ENCODE results near the gene TMEM82. TPM values are rescaled to one million over a fixed set of nuclear protein-coding genes. Genes with fewer than 3 reads are reported as not detected.

TMEM82 gene
- total and polyA plus RNA-seq, 2 of the 13 experiments (the other 11 are each of a cell fraction or from before 2014, with no cell fraction given), result 0.24 to 0.97 TPM

DNA sequence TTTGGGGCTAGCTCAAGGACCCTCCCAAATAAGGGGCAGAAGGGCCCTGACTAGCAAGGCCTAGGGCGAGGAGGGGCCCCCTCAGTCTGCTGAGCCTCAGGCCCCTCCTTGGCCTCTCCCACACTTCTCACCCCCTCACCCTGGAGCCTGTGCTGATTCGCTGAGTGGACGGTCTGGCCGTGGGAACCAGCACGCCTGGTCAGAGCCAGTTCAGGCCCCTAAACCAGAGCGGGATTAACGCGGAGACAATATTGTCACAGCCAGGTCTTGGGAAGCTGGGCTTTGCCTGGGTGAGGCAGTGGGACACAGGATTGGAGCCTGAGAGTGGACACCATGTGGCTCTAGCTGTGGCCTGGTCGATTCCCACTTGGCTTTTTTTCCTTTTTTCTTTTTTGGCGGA is 11.5 kb downstream of the TMEM82 start:
- H3K4me2 ChIP-seq (ENCODE audit: low read depth, low read length), result no peak overlapping the region
- ATAC-seq (no peak), FAIRE-seq (no peak), DNase-seq (ENCODE audit: low spot score) (no peak)
- H3K9me3 ChIP-seq (ENCODE audit: low read length), result no peaks in the 10 kb centered on the region
- WGBS (ENCODE audit: low lambda C conversion rate), result 61% methylated on average over 4 of the region's 10 CpGs
- peaks cover 1 to 37% of the 10 kb centered on the region in 2 experiments for H3K27me3 ChIP-seq (ENCODE audit: control insufficient read depth in 1 of 2, insufficient read depth in 2 of 2, low read length in 2 of 2)
- H4K20me1 ChIP-seq (ENCODE audit: insufficient read depth, low read length), result no peaks in the 10 kb centered on the region
- no TSS peak for BruUV-seq (replicated peaks)
- TF ChIP-seq ZNF281 (CRISPR knock-in tag; IDR thresholded peaks at IDR 0.05; ENCODE audit: borderline replicate concordance), result no peak
- TF ChIP-seq, protein P1, sequence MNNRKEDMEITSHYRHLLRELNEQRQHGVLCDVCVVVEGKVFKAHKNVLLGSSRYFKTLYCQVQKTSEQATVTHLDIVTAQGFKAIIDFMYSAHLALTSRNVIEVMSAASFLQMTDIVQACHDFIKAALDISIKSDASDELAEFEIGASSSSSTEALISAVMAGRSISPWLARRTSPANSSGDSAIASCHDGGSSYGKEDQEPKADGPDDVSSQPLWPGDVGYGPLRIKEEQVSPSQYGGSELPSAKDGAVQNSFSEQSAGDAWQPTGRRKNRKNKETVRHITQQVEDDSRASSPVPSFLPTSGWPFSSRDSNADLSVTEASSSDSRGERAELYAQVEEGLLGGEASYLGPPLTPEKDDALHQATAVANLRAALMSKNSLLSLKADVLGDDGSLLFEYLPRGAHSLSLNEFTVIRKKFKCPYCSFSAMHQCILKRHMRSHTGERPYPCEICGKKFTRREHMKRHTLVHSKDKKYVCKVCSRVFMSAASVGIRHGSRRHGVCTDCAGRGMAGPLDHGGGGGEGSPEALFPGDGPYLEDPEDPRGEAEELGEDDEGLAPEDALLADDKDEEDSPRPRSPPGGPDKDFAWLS (CRISPR knock-in tag; IDR thresholded peaks at IDR 0.05; ENCODE audit: borderline replicate concordance), result no peak
- H3K27ac ChIP-seq (ENCODE audit: extremely low read length, insufficient read depth, low read length), result no peak overlapping the region
- H3K36me3 ChIP-seq (replicated peaks in 1 of 2; ENCODE audit: control insufficient read depth in 1 of 2, insufficient read depth in 2 of 2, low read length in 2 of 2), result no peaks in the 10 kb centered on the region
- H3K79me2 ChIP-seq (ENCODE audit: insufficient read depth, low read length), result no peaks in the 10 kb centered on the region
- H3K9ac ChIP-seq (ENCODE audit: insufficient read depth, low read depth, low read length), result no peak overlapping the region
- ChIA-PET POLR2A (no interaction called here), CTCF (ENCODE audit: low intra/inter-chr PET ratio, low total read pairs) (no interaction called here)
- in situ Hi-C loops (cut with HindIII; ENCODE audit: extremely low pct_ligation_motif_present, low pct_unique_long_range_greater_than_20kb) (no loop called here), intact Hi-C loops (cut with micrococcal nuclease; ENCODE audit: unreplicated experiment) (no loop called here)
- no peak overlapping the region for H2AFZ ChIP-seq (ENCODE audit: low read length)
- H3K4me3 ChIP-seq (replicated peaks in 1 of 3; ENCODE audit: insufficient read depth in 1 of 3, low read depth in 2 of 3, low read length in 3 of 3), result no peak overlapping the region
- H3K4me1 ChIP-seq (ENCODE audit: insufficient read depth, low read length), result peaks cover 66% of the 10 kb centered on the region
